ENCODE results near the gene SLC37A3. TPM values are rescaled to one million over a fixed set of nuclear protein-coding genes. Genes with fewer than 3 reads are reported as not detected.

Gene SLC37A3
- total RNA-seq, 1 experiment from 2014 or later, result 57.8 TPM

DNA sequence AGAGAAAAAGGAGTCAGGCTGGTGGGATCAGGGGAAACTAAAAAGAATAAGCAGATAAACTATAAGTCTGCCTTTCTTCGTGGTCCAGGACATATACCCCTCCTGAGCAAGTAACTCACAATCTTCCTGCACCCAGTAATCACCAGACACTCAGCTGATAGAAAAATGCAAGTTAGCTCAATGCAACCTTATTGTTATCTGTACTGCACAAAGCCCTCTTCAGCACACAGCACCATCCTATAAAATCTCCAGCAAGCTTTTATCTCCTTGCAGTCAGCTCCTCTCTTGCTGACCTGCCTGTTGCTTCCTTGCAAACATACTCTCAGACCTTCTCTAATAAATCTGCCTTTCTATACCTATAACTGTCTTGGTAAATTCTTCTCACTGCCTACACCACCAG lies 6.7 kb downstream of the SLC37A3 start:
- in situ Hi-C loops (cut with HindIII; ENCODE audit: low pct_unique_long_range_greater_than_20kb, low sequenced_read_pairs), result no loop called here
- no TSS peak for BruUV-seq (replicated peaks)
- Histone ChIP-seq H3K4me3 (ENCODE audit: low read depth in 2 of 2, low read length in 2 of 2) (no peak overlapping the region), H3K27me3 (ENCODE audit: control insufficient read depth, insufficient read depth, low read length) (no peaks in the 10 kb centered on the region), H3K27ac (ENCODE audit: low read length) (no peak overlapping the region), H3K36me3 (ENCODE audit: control insufficient read depth, insufficient read depth, low read length) (no peaks in the 10 kb centered on the region), H3K9me3 (ENCODE audit: control insufficient read depth, insufficient read depth, low read depth, low read length) (no peaks in the 10 kb centered on the region), H3K4me1 (ENCODE audit: control insufficient read depth, insufficient read depth, low read length) (peaks cover 5% of the 10 kb centered on the region; the same call in 1 of the 2 replicates)
- TF ChIP-seq, protein P1, sequence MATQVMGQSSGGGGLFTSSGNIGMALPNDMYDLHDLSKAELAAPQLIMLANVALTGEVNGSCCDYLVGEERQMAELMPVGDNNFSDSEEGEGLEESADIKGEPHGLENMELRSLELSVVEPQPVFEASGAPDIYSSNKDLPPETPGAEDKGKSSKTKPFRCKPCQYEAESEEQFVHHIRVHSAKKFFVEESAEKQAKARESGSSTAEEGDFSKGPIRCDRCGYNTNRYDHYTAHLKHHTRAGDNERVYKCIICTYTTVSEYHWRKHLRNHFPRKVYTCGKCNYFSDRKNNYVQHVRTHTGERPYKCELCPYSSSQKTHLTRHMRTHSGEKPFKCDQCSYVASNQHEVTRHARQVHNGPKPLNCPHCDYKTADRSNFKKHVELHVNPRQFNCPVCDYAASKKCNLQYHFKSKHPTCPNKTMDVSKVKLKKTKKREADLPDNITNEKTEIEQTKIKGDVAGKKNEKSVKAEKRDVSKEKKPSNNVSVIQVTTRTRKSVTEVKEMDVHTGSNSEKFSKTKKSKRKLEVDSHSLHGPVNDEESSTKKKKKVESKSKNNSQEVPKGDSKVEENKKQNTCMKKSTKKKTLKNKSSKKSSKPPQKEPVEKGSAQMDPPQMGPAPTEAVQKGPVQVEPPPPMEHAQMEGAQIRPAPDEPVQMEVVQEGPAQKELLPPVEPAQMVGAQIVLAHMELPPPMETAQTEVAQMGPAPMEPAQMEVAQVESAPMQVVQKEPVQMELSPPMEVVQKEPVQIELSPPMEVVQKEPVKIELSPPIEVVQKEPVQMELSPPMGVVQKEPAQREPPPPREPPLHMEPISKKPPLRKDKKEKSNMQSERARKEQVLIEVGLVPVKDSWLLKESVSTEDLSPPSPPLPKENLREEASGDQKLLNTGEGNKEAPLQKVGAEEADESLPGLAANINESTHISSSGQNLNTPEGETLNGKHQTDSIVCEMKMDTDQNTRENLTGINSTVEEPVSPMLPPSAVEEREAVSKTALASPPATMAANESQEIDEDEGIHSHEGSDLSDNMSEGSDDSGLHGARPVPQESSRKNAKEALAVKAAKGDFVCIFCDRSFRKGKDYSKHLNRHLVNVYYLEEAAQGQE (IDR thresholded peaks at IDR 0.05; ENCODE audit: insufficient read depth in 1 of 2, low read depth in 2 of 2, low read length in 1 of 2), result no peak
- TF ChIP-seq, protein P2, sequence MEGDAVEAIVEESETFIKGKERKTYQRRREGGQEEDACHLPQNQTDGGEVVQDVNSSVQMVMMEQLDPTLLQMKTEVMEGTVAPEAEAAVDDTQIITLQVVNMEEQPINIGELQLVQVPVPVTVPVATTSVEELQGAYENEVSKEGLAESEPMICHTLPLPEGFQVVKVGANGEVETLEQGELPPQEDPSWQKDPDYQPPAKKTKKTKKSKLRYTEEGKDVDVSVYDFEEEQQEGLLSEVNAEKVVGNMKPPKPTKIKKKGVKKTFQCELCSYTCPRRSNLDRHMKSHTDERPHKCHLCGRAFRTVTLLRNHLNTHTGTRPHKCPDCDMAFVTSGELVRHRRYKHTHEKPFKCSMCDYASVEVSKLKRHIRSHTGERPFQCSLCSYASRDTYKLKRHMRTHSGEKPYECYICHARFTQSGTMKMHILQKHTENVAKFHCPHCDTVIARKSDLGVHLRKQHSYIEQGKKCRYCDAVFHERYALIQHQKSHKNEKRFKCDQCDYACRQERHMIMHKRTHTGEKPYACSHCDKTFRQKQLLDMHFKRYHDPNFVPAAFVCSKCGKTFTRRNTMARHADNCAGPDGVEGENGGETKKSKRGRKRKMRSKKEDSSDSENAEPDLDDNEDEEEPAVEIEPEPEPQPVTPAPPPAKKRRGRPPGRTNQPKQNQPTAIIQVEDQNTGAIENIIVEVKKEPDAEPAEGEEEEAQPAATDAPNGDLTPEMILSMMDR (IDR thresholded peaks at IDR 0.05), result no peak
- no peak for TF ChIP-seq SIN3A (IDR thresholded peaks at IDR 0.05; ENCODE audit: borderline replicate concordance, insufficient read depth, low read depth, low read length)
- no peak for TF ChIP-seq POLR2AphosphoS5 (IDR thresholded peaks at IDR 0.05; ENCODE audit: low read depth, low read length)
- no peak for TF ChIP-seq TCF7L2 (IDR thresholded peaks at IDR 0.05; ENCODE audit: low read depth, low read length)
- DNase-seq (ENCODE audit: low read depth, low spot score), result no peak
- intact Hi-C loops (cut with micrococcal nuclease; ENCODE audit: unreplicated experiment), result no loop called here
- POLR2A ChIA-PET, result no interaction called here
- ATAC-seq, result no peak
- CTCF ChIA-PET, result no interaction called here

DNA sequence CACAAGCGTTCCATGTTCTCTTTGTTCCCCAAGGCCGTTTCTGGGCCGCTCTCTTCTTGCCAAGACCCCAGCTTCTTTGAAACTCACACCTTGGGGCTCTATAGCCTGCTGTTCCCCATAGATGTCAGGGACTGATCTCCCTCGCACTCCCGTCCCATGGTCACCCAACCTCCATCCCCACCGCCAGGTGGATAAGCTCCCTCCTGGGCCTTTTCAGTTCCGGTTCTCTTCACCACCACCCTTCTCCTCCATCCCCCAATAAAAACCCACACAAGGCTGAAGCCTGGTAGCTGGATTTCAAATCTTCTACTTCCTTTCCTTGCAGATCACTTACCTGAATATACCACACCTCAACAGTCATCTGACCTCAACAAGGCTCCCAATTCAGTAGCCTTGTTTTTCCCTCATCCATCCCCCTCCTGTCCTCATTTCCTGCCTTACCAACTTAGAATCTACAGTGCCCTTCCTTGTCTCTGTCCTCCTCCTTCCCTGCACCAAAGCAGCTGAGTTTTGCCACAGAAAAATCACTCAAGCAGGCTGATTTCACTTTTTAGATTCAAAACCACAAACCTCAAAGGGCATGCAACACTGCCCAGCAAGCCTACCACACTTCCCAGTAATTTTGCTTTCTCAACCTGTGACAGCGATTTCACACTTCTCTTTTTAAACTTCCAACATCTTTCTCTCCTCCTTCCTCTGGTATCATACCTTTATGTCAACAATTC lies 7.7 kb downstream of the SLC37A3 start:
- ChIA-PET POLR2A (no interaction called here), CTCF (interaction anchor here (0.6 kb wide), 2 partner anchors 85 to 100 kb away, joined by 3 read pairs; no protein-coding TSS in a partner anchor)
- no peaks in the 10 kb centered on the region for H3K36me3 ChIP-seq (ENCODE audit: control insufficient read depth, insufficient read depth, low read length)
- ATAC-seq, result no peak
- intact Hi-C loops (cut with micrococcal nuclease; ENCODE audit: unreplicated experiment) (no loop called here), in situ Hi-C loops (cut with HindIII; ENCODE audit: low pct_unique_long_range_greater_than_20kb, low sequenced_read_pairs) (no loop called here)
- BruUV-seq (replicated peaks), result no TSS peak
- no peaks in the 10 kb centered on the region for H3K4me1 ChIP-seq (ENCODE audit: control insufficient read depth, insufficient read depth, low read length)
- no peaks in the 10 kb centered on the region for H3K27me3 ChIP-seq (ENCODE audit: control insufficient read depth, insufficient read depth, low read length)
- TF ChIP-seq POLR2AphosphoS5 (IDR thresholded peaks at IDR 0.05; ENCODE audit: low read depth, low read length) (no peak), TCF7L2 (IDR thresholded peaks at IDR 0.05; ENCODE audit: low read depth, low read length) (no peak), SIN3A (IDR thresholded peaks at IDR 0.05; ENCODE audit: borderline replicate concordance, insufficient read depth, low read depth, low read length) (no peak)
- TF ChIP-seq, protein P2 (IDR thresholded peaks at IDR 0.05), result no peak
- TF ChIP-seq, protein P1 (IDR thresholded peaks at IDR 0.05; ENCODE audit: insufficient read depth in 1 of 2, low read depth in 2 of 2, low read length in 1 of 2), result no peak
- no peaks in the 10 kb centered on the region for H3K9me3 ChIP-seq (ENCODE audit: control insufficient read depth, insufficient read depth, low read depth, low read length)
- H3K4me3 ChIP-seq (ENCODE audit: low read depth in 2 of 2, low read length in 2 of 2), result no peak overlapping the region
- H3K27ac ChIP-seq (ENCODE audit: low read length), result no peak overlapping the region
- no peak for DNase-seq (ENCODE audit: low read depth, low spot score)
